Testis (tissue), 2 donors: ENCODE data around the gene RAPSN.

Source experiments
- POLR2A ChIP-seq: fragments of 450-650 bp; IDR thresholded peaks from one replicate; pipeline ENCODE4 v1.6.1; 2017; ENCODE audit warnings: antibody characterized with exemption, mild to moderate bottlenecking, moderate library complexity
- TF ChIP-seq, protein P1 (sequence below), 3 experiments: fragments of 450-650 bp in 2 of 3; fragments of 200-600 bp in 1 of 3; sonication (generic) in 1 of 3; IDR thresholded peaks; one replicate each; pipeline ENCODE4 v1.5.1; 2016 to 2019; ENCODE audit warnings: antibody characterized with exemption in 3 of 3, mild to moderate bottlenecking in 2 of 3, moderate library complexity in 1 of 3

DNA sequence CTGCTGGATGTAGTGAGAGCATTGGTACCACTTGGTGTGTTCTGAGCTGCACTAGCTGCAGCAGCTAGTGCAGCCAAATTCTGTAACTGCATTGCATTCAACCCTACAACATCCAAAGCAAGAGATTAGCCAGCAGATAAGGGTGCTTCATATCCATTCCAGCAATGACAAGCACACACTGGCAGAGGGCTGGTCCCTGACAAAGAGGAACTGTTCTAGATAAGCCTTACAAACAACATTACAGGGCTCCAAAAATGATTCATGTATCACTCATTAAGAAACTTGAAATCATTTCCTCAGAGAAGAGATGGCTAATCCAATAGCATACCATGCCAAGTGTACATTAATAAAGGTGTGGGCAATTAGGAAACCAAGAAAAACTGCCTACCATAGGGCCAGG, 28.4 kb upstream of the RAPSN start:
- TF ChIP-seq, protein P1, sequence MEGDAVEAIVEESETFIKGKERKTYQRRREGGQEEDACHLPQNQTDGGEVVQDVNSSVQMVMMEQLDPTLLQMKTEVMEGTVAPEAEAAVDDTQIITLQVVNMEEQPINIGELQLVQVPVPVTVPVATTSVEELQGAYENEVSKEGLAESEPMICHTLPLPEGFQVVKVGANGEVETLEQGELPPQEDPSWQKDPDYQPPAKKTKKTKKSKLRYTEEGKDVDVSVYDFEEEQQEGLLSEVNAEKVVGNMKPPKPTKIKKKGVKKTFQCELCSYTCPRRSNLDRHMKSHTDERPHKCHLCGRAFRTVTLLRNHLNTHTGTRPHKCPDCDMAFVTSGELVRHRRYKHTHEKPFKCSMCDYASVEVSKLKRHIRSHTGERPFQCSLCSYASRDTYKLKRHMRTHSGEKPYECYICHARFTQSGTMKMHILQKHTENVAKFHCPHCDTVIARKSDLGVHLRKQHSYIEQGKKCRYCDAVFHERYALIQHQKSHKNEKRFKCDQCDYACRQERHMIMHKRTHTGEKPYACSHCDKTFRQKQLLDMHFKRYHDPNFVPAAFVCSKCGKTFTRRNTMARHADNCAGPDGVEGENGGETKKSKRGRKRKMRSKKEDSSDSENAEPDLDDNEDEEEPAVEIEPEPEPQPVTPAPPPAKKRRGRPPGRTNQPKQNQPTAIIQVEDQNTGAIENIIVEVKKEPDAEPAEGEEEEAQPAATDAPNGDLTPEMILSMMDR (IDR thresholded peaks at IDR 0.05) = no peak
- TF ChIP-seq POLR2A = no peak
